ENCODE results near the gene DOCK4. TPM values are rescaled to one million over a fixed set of nuclear protein-coding genes. Genes with fewer than 3 reads are reported as not detected.

The DOCK4 gene
- total and polyA plus RNA-seq, 2 of the 8 experiments (the other 6 are each of a cell fraction or from before 2014, with no cell fraction given), result 5.1 to 23.6 TPM

DNA sequence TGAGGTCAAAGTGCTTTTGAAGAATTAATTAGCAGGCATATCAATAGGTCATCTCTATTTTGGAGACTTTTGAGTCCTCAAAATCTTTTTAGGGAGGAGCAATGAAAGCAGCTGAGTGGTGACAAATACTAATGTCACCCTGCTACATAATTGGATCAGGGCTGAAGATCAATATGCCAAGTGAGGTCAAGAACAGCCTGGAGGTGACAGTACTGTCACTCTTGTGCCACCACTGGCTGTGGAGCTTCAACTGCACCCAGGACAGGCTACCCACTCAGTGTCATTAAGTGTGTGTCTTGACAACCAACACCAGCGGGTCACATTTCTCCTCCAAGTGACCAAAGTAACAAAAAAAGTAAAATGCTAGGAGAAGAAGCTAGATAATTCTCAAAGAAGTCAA is 167.8 kb downstream of the DOCK4 start:
- 90% methylated on average over 1 of the region's 1 CpG; no CpG with 5 or more reads in 1 of the 2 experiments for WGBS, 2 experiments (ENCODE audit: extremely low coverage in 1 of 2, insufficient coverage in 1 of 2, insufficient read length in 1 of 2, insufficient replicate concordance in 2 of 2, low coverage in 1 of 2, low lambda C conversion rate in 2 of 2, missing lambda C conversion rate in 1 of 2)
- Histone ChIP-seq H2BK15ac (ENCODE audit: low read length) (no peak overlapping the region), H3K4me3 (ENCODE audit: extremely low read depth in 1 of 4, insufficient read depth in 2 of 4, low read depth in 3 of 4, low read length in 4 of 4) (no peak overlapping the region), H3K36me3 (ENCODE audit: control insufficient read depth in 2 of 4, insufficient read depth in 4 of 4, low read length in 3 of 4) (no peaks in the 10 kb centered on the region), H4K5ac (ENCODE audit: insufficient read length, low read depth, low read length) (no peak overlapping the region), H3K18ac (ENCODE audit: extremely low read depth, low read length) (no peak overlapping the region), H4K8ac (ENCODE audit: extremely low read depth, insufficient read depth, low read length) (no peak overlapping the region), H3K4me1 (replicated peaks in 1 of 4; ENCODE audit: control insufficient read depth in 3 of 4, insufficient read depth in 4 of 4, low read length in 3 of 4) (no peaks in the 10 kb centered on the region), H3K4ac (replicated peaks; ENCODE audit: insufficient read length, low read depth, low read length) (no peak overlapping the region), H2AFZ (ENCODE audit: low read length) (no peak overlapping the region), H3K23ac (ENCODE audit: insufficient read length) (no peak overlapping the region), H3K27me3 (replicated peaks in 1 of 4; ENCODE audit: control insufficient read depth in 3 of 4, extremely low read depth in 1 of 4, insufficient read depth in 3 of 4, low read length in 3 of 4) (no peaks in the 10 kb centered on the region), H2BK5ac (ENCODE audit: low read depth, low read length) (no peak overlapping the region), H3K9me3 (ENCODE audit: insufficient read depth in 2 of 2, low read depth in 1 of 2, low read length in 1 of 2) (no peaks in the 10 kb centered on the region), H3K9ac (replicated peaks in 1 of 4; ENCODE audit: extremely low read depth in 1 of 4, low read depth in 3 of 4, low read length in 3 of 4) (no peak overlapping the region), H3K4me2 (ENCODE audit: insufficient read depth in 1 of 2, low read depth in 2 of 2, low read length in 2 of 2) (no peak overlapping the region), H2BK120ac (replicated peaks; ENCODE audit: low read depth, low read length) (no peak overlapping the region), H3K79me2 (ENCODE audit: control insufficient read depth in 1 of 2, insufficient read depth in 2 of 2, low read length in 2 of 2) (no peaks in the 10 kb centered on the region), H4K20me1 (replicated peaks in 1 of 2; ENCODE audit: control insufficient read depth in 1 of 2, insufficient read depth in 2 of 2, low read length in 2 of 2) (no peaks in the 10 kb centered on the region), H3K23me2 (ENCODE audit: low read depth, low read length) (no peaks in the 10 kb centered on the region), H3K56ac (replicated peaks; ENCODE audit: insufficient read length, low read depth, low read length) (no peak overlapping the region), H2AK5ac (ENCODE audit: low read depth, low read length) (no peak overlapping the region), H2BK12ac (ENCODE audit: low read depth, low read length) (no peak overlapping the region), H3K14ac (ENCODE audit: insufficient read length) (no peak overlapping the region), H3K27ac (ENCODE audit: low read depth, low read length) (no peak overlapping the region), H3K79me1 (ENCODE audit: low read depth, low read length) (no peaks in the 10 kb centered on the region; the same call in 1 of the 2 replicates), H4K91ac (replicated peaks; ENCODE audit: insufficient read length, low read length) (no peak overlapping the region), H2BK20ac (ENCODE audit: low read length) (no peak overlapping the region)
- DNase-seq (ENCODE audit: low read depth in 1 of 2, low spot score in 2 of 2) (no peak), FAIRE-seq (no peak)
- ChIA-PET CTCF (ENCODE audit: partially characterized antibody) (no interaction called here), POLR2A (ENCODE audit: partially characterized antibody) (no interaction called here)
- no peak for TF ChIP-seq RXRA (IDR thresholded peaks at IDR 0.05; ENCODE audit: insufficient read depth, low read depth, low read length)

All from H1 (cell line).